Kidney epithelial cell (primary cell): ENCODE data around the gene MYDGF. TPM values are rescaled to one million over a fixed set of nuclear protein-coding genes. Genes with fewer than 3 reads are reported as not detected.
"Not testable (repeated sequence)": the region's sequence is repeated elsewhere in the genome, so short reads cannot be mapped to it uniquely, and the experiment has no call there.

Experiments used
- DNase-seq: peaks from one replicate; pipeline ENCODE4 v3.0.0-alpha.2; 2010; ENCODE audit warnings: low read depth
- H3K27me3 ChIP-seq: 2 replicates; pipeline ENCODE4 v1.6.0; 2011; ENCODE audit warnings: low read length; ENCODE audit not compliant: control insufficient read depth, insufficient read depth
- H3K36me3 ChIP-seq: 2 replicates; pipeline ENCODE4 v1.5.1; 2011; ENCODE audit warnings: low read length; ENCODE audit not compliant: control insufficient read depth, insufficient read depth
- H3K4me3 ChIP-seq: 2 replicates; pipeline ENCODE4 v1.5.1; 2011; ENCODE audit warnings: low read depth, mild to moderate bottlenecking, control low read depth, low read length
- CTCF ChIP-seq: IDR thresholded peaks from 2 replicates; pipeline ENCODE4 v1.5.1; 2011; ENCODE audit warnings: mild to moderate bottlenecking, moderate library complexity, low read length, control low read depth, inconsistent platforms; ENCODE audit not compliant: insufficient read depth, poor library complexity, severe bottlenecking
- total RNA-seq: library from RNA; depleted of rRNA; stranded (reverse); fragments of >200 nt; gene quantifications from 2 replicates; pipeline ENCODE4 v1.2.3, GENCODE V29; 2015

Gene MYDGF
- total RNA-seq, 1 donor from 2014 or later = 173 TPM

- Histone ChIP-seq H3K36me3 (no peaks in the 10 kb centered on the region), H3K27me3 (no peaks in the 10 kb centered on the region), H3K4me3 (no peak overlapping the region)
- TF ChIP-seq CTCF = no peak
- no peak for DNase-seq
These were observed 12.5 kb upstream of the MYDGF start for GRCh38 chr19:4682417-4683200.

- not testable (repeated sequence) for H3K27me3 ChIP-seq, H3K4me3 ChIP-seq, DNase-seq, H3K36me3 ChIP-seq
These were observed 9.9 kb upstream of the MYDGF start for GRCh38 chr19:4680021-4680420.

- no peak overlapping the region for H3K4me3 ChIP-seq
- DNase-seq = no peak
- no peaks in the 10 kb centered on the region for H3K36me3 ChIP-seq
- TF ChIP-seq CTCF = no peak
- H3K27me3 ChIP-seq = no peaks in the 10 kb centered on the region
These were observed 9.0 kb upstream of the MYDGF start for GRCh38 chr19:4678881-4679790.

- no peaks in the 10 kb centered on the region for H3K36me3 ChIP-seq
- DNase-seq = no peak
- no peaks in the 10 kb centered on the region for H3K27me3 ChIP-seq
- H3K4me3 ChIP-seq = no peak overlapping the region
- peak; percentile 60 for TF ChIP-seq CTCF
These were observed 7.0 kb upstream of the MYDGF start for GRCh38 chr19:4676955-4677731.

- DNase-seq = no peak
- H3K4me3 ChIP-seq = no peak overlapping the region
- H3K27me3 ChIP-seq = no peaks in the 10 kb centered on the region
- TF ChIP-seq CTCF = no peak
- no peaks in the 10 kb centered on the region for H3K36me3 ChIP-seq
These were observed 5.2 kb upstream of the MYDGF start for GRCh38 chr19:4675346-4675745.

GRCh38 chr19:4673726-4674125 lies 3.6 kb upstream of the MYDGF start:
- no peak for TF ChIP-seq CTCF
- DNase-seq = no peak
- Histone ChIP-seq H3K4me3 (no peak overlapping the region), H3K36me3 (no peaks in the 10 kb centered on the region), H3K27me3 (no peaks in the 10 kb centered on the region)
